GM12801 (cell line): Measurements from ENCODE around the gene CD48.

Experiments used
- CTCF ChIP-seq: IDR thresholded peaks from one replicate; pipeline ENCODE4 v1.5.1; 2011; ENCODE audit warnings: control low read depth; ENCODE audit not compliant: insufficient read length; ENCODE audit errors: extremely low read depth

CD48 gene

GRCh38 chr1:160746836-160747500, 35.3 kb upstream of the CD48 start:
- no peak for TF ChIP-seq CTCF

GRCh38 chr1:160745551-160745950, 33.9 kb upstream of the CD48 start:
- TF ChIP-seq CTCF = no peak

- TF ChIP-seq CTCF = no peak
These were observed 33.4 kb upstream of the CD48 start for GRCh38 chr1:160744852-160745520.

- TF ChIP-seq CTCF = no peak
These were observed 32.7 kb upstream of the CD48 start for GRCh38 chr1:160744199-160744851.

- TF ChIP-seq CTCF = no peak
These were observed 31.6 kb upstream of the CD48 start for GRCh38 chr1:160743266-160743665.

GRCh38 chr1:160742428-160743127, 31.0 kb upstream of the CD48 start:
- TF ChIP-seq CTCF = no peak
